WERI-Rb-1 (cell line): ENCODE results near the gene CA11.

Source experiments
- DNase-seq: peaks from one replicate; pipeline ENCODE4 v3.0.0-alpha.2; 2020
- H3K27ac ChIP-seq: fragments of 250-450 bp; sonication (Bioruptor Pico); 2 replicates; pipeline ENCODE4 v1.5.1; 2020; ENCODE audit warnings: mild to moderate bottlenecking, moderate library complexity
- H3K27me3 ChIP-seq: fragments of 250-450 bp; sonication (Bioruptor Pico); 2 replicates; pipeline ENCODE4 v1.5.1; 2021; ENCODE audit warnings: mild to moderate bottlenecking, low read depth, moderate library complexity; ENCODE audit not compliant: insufficient read depth, severe bottlenecking
- H3K36me3 ChIP-seq: fragments of 250-450 bp; sonication (Bioruptor Pico); 2 replicates; pipeline ENCODE4 v1.5.1; 2020; ENCODE audit warnings: mild to moderate bottlenecking, moderate library complexity
- H3K4me3 ChIP-seq: 2 replicates; pipeline ENCODE4 v1.5.1; 2011; ENCODE audit warnings: low read depth, mild to moderate bottlenecking, control low read depth, low read length
- H3K9me3 ChIP-seq: fragments of 250-450 bp; sonication (Bioruptor Pico); 2 replicates; pipeline ENCODE4 v1.5.1; 2021; ENCODE audit warnings: mild to moderate bottlenecking, moderate library complexity; ENCODE audit not compliant: severe bottlenecking
- CTCF ChIP-seq: IDR thresholded peaks from 2 replicates; pipeline ENCODE4 v1.5.1; 2011; ENCODE audit warnings: low read depth, mild to moderate bottlenecking, control low read depth, inconsistent platforms, low read length

CA11 gene

GRCh38 chr19:48603449-48603848 is 42.5 kb downstream of the CA11 start:
- Histone ChIP-seq H3K27ac (no peak overlapping the region), H3K9me3 (no peaks in the 10 kb centered on the region), H3K4me3 (no peak overlapping the region), H3K36me3 (no peaks in the 10 kb centered on the region), H3K27me3 (no peaks in the 10 kb centered on the region)
- no peak for DNase-seq
- no peak for TF ChIP-seq CTCF

GRCh38 chr19:48603001-48603400 is 43.0 kb downstream of the CA11 start:
- TF ChIP-seq CTCF, result no peak
- DNase-seq, result no peak
- H3K4me3 ChIP-seq, result no peak overlapping the region
- no peaks in the 10 kb centered on the region for H3K9me3 ChIP-seq
- H3K36me3 ChIP-seq, result no peaks in the 10 kb centered on the region
- no peak overlapping the region for H3K27ac ChIP-seq
- H3K27me3 ChIP-seq, result no peaks in the 10 kb centered on the region

DNA sequence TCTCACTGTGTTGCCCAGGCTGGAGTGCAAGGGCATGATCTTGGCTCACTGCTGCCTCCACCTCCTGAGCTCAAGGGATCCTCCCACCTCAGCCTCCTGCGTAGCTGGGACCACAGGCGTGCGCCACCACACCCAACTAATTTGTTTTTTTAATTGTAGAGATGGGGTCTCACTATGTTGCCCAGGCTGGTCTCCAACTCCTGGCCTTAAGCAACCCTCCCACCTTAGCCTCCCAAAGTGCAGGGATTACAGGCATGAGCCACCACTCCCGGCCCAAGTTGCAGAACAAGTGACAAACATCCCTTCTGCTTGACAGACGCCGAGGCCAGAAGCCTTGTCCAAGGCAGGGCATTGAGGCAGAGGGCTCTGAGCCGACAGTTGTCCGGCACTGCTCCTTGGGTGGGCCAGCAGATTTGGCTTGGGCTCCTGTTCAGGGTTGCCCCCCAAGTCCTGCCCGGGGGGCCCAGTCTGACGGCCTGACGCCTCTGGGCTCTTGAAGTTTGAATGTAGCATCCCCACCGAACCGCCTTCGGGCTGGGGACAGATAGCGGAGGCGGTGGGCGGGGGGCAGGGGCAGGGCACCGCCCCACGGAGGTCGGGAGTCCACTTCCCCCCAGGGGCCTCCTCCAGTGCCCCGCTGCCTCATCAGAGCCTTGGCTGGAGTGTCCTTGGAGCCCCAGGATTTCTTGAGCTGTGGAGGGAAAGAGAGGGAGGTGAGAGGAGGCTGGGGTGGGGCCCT is 45.1 kb downstream of the CA11 start:
- no peaks in the 10 kb centered on the region for H3K9me3 ChIP-seq
- no peak for TF ChIP-seq CTCF
- no peaks in the 10 kb centered on the region for H3K27me3 ChIP-seq
- H3K4me3 ChIP-seq, result no peak overlapping the region
- no peaks in the 10 kb centered on the region for H3K36me3 ChIP-seq
- DNase-seq, result no peak
- no peak overlapping the region for H3K27ac ChIP-seq

DNA sequence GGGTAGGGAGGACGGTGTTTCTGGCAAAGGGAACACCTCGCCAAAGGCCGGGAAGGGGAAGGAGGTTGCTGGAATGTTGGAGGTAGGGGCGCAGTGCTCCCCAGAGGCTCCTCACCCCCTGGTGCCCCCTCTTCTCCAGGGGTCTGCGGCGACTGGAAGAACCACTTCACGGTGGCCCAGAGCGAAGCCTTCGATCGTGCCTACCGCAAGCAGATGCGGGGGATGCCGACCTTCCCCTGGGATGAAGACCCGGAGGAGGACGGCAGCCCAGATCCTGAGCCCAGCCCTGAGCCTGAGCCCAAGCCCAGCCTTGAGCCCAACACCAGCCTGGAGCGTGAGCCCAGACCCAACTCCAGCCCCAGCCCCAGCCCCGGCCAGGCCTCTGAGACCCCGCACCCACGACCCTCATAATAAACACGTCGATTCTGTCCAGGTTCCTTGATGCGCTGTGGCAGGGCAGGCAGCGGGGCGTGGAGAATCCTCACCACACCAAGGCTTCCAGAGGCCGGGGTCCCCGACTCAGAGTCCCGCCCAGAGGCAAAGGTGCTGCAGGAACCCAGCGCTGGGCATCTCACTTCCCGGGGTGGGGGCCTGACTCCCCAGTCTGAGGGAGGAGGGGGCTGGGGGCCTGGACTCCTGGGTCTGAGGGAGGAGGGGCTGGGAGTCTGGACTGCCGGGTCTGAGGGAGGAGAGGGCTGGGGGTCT is 46.8 kb downstream of the CA11 start:
- Histone ChIP-seq H3K9me3 (no peaks in the 10 kb centered on the region), H3K27ac (no peak overlapping the region), H3K4me3 (no peak overlapping the region), H3K36me3 (no peaks in the 10 kb centered on the region), H3K27me3 (no peaks in the 10 kb centered on the region)
- no peak for TF ChIP-seq CTCF
- DNase-seq, result no peak

DNA sequence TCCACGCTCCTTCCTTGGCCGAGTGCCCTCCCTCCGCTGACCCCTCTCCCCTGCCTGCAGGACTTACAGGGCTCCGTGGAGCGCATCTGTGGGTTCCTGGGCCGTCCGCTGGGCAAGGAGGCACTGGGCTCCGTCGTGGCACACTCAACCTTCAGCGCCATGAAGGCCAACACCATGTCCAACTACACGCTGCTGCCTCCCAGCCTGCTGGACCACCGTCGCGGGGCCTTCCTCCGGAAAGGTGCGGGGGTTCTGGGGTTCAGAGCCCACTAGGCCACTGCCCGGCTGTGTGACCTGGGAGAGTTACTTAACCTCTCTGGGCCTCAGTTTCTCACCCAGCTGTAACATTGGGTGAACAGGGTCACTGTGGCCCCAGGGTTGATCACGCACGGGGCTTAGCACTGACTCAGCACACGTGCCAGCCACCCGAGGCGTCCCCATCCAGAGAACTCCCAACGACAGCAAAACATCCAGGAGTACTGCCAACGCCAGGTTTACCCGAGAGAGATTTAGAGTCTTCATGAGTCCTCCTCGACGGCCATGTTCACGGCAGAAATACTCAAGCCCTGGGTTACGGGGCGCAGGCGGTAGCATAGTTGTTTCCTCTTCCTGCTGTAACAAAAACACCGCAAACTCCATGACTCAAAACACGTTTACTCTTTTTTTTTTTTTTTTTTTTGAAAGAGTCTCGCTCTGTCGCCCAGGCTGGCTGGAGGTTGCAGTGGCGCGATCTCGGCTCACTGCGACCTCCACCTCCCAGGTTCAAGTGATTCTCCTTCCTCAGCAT is 49.1 kb downstream of the CA11 start:
- Histone ChIP-seq H3K27ac (no peak overlapping the region), H3K4me3 (no peak overlapping the region), H3K27me3 (no peaks in the 10 kb centered on the region), H3K36me3 (no peaks in the 10 kb centered on the region), H3K9me3 (no peaks in the 10 kb centered on the region)
- TF ChIP-seq CTCF, result no peak
- no peak for DNase-seq
